Measurements from ENCODE around the gene GAK.

- TF ChIP-seq CTCF (IDR thresholded peaks at IDR 0.05 in 4 of 5, conservative IDR thresholded peaks at IDR 0.05 in 1 of 5) (no peak), POLR2A (IDR thresholded peaks at IDR 0.05) (no peak)
These were observed 16.8 kb upstream of the GAK start for GRCh38 chr4:948936-949300.

All from gastrocnemius medialis (tissue), 4 donors.